HG03108 (cell line): ENCODE results near the gene SMYD3.
"Not testable (repeated sequence)": the region's sequence is repeated elsewhere in the genome, so short reads cannot be mapped to it uniquely, and the experiment has no call there.

Experiments
- ATAC-seq: cut with Tn5 transposase; IDR thresholded peaks from one replicate; pipeline ENCODE4 v1.9.1; 2021; ENCODE audit warnings: moderate library complexity; ENCODE audit not compliant: unreplicated experiment

Gene SMYD3

GRCh38 chr1:245971076-245971710 is 535.9 kb downstream of the SMYD3 start:
- not testable (repeated sequence) for ATAC-seq

- ATAC-seq, result no peak
Measured at GRCh38 chr1:245969283-245969682, 537.8 kb downstream of the SMYD3 start.

- ATAC-seq, result no peak
Measured at GRCh38 chr1:245968775-245969174, 538.3 kb downstream of the SMYD3 start.

- no peak for ATAC-seq
Measured at GRCh38 chr1:245965398-245965797, 541.7 kb downstream of the SMYD3 start.

GRCh38 chr1:245963649-245964048 is 543.4 kb downstream of the SMYD3 start:
- ATAC-seq, result no peak

GRCh38 chr1:245962453-245962852 is 544.6 kb downstream of the SMYD3 start:
- ATAC-seq, result no peak

- no peak for ATAC-seq
Measured at GRCh38 chr1:245961137-245961540, 545.9 kb downstream of the SMYD3 start.

GRCh38 chr1:245960171-245960570 is 546.9 kb downstream of the SMYD3 start:
- no peak for ATAC-seq

- ATAC-seq, result no peak
Measured at GRCh38 chr1:245958016-245958415, 549.1 kb downstream of the SMYD3 start.

- no peak for ATAC-seq
Measured at GRCh38 chr1:245957427-245957826, 549.7 kb downstream of the SMYD3 start.

GRCh38 chr1:245956225-245956624 is 550.9 kb downstream of the SMYD3 start:
- peak; percentile 30 for ATAC-seq

GRCh38 chr1:245953876-245954660 is 553.0 kb downstream of the SMYD3 start:
- peak; percentile 51 for ATAC-seq

GRCh38 chr1:245952383-245953026 is 554.6 kb downstream of the SMYD3 start:
- no peak for ATAC-seq

- ATAC-seq, result no peak
Measured at GRCh38 chr1:245948786-245949185, 558.3 kb downstream of the SMYD3 start.

- no peak for ATAC-seq
Measured at GRCh38 chr1:245946905-245947304, 560.2 kb downstream of the SMYD3 start.

GRCh38 chr1:245945136-245945535 is 561.9 kb downstream of the SMYD3 start:
- ATAC-seq, result not testable (repeated sequence)

- ATAC-seq, result no peak
Measured at GRCh38 chr1:245942856-245943255, 564.2 kb downstream of the SMYD3 start.

- not testable (repeated sequence) for ATAC-seq
Measured at GRCh38 chr1:245941771-245942170, 565.3 kb downstream of the SMYD3 start.

GRCh38 chr1:245939756-245940345 is 567.2 kb downstream of the SMYD3 start:
- ATAC-seq, result no peak

- no peak for ATAC-seq
Measured at GRCh38 chr1:245938046-245938435, 569.0 kb downstream of the SMYD3 start.

GRCh38 chr1:245937316-245938045 is 569.6 kb downstream of the SMYD3 start:
- ATAC-seq, result no peak
